Sigmoid colon (tissue), 4 donors: ENCODE results near the gene CHID1.

Experiments used
- EP300 ChIP-seq, 4 donors: sonication (generic); formaldehyde crosslinking; IDR thresholded peaks; one replicate each; pipeline ENCODE4 v1.6.1; 2017; ENCODE audit warnings: antibody characterized with exemption in 4 of 4
- TF ChIP-seq, protein P1 (sequence below), 4 experiments: fragments of 450-650 bp in 3 of 4; fragments of 200-600 bp in 1 of 4; IDR thresholded peaks; one replicate each; pipeline ENCODE4 v1.5.1; 2016 to 2019; ENCODE audit warnings: antibody characterized with exemption in 4 of 4, mild to moderate bottlenecking in 3 of 4, moderate library complexity in 2 of 4

DNA sequence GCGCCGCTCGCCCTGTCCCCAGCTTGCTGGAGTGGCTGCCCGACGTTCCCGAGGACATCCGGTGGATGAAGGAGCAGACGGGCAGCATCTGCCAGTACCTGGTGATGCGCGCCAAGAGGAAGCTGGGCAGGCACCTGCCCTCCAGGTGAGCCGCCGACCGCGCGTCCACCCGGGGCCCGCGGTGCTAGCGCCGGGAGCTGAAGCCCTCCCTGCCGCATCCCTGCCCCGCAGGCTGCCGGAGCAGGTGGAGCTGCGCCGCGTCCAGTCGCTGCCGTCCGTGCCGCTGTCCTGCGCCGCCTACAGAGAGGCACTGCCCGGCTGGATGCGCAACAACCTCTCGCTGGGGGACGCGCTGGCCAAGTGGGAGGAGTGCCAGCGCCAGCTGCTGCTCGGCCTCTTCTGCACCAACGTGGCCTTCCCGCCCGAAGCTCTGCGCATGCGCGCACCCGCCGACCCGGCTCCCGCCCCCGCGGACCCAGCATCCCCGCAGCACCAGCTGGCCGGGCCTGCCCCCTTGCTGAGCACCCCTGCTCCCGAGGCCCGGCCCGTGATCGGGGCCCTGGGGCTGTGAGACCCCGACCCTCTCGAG, 86.2 kb downstream of the CHID1 start:
- TF ChIP-seq, protein P1, sequence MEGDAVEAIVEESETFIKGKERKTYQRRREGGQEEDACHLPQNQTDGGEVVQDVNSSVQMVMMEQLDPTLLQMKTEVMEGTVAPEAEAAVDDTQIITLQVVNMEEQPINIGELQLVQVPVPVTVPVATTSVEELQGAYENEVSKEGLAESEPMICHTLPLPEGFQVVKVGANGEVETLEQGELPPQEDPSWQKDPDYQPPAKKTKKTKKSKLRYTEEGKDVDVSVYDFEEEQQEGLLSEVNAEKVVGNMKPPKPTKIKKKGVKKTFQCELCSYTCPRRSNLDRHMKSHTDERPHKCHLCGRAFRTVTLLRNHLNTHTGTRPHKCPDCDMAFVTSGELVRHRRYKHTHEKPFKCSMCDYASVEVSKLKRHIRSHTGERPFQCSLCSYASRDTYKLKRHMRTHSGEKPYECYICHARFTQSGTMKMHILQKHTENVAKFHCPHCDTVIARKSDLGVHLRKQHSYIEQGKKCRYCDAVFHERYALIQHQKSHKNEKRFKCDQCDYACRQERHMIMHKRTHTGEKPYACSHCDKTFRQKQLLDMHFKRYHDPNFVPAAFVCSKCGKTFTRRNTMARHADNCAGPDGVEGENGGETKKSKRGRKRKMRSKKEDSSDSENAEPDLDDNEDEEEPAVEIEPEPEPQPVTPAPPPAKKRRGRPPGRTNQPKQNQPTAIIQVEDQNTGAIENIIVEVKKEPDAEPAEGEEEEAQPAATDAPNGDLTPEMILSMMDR (IDR thresholded peaks at IDR 0.05) = no peak
- no peak for TF ChIP-seq EP300 (IDR thresholded peaks at IDR 0.05)
